HepG2 (cell line): ENCODE measurements around the gene ATRN. TPM values are rescaled to one million over a fixed set of nuclear protein-coding genes. Genes with fewer than 3 reads are reported as not detected.

Experiments used
- ATAC-seq: fragments of 200-7000 bp; cut with Tn5 transposase; 3 replicates; pipeline ENCODE4 v1.9.1; 2020; ENCODE audit warnings: mild to moderate bottlenecking, moderate library complexity
- BruUV-seq: library from RNA; stranded (reverse); fragments of 400-500 nt; replicated peaks from 2 replicates; lab custom pipeline; 2021; lab: Mats Ljungman, UMichigan
- CTCF ChIA-PET: fragments of 300-600 bp; formaldehyde crosslinking; extraction: SDS; loops from one replicate; lab custom pipeline; 2021; ENCODE audit warnings: low total read pairs, inconsistent platforms, low intra/inter-chr PET ratio; lab: Yijun Ruan, JAX
- POLR2A ChIA-PET: fragments of 350-600 bp; sonication (Branson Sonifier 250); formaldehyde crosslinking; loops from one replicate; lab custom pipeline; 2020; ENCODE audit warnings: antibody characterized with exemption, inconsistent platforms; lab: Yijun Ruan, JAX
- DNase-seq: peaks from one replicate; pipeline ENCODE4 v3.0.0-alpha.2; 2015; ENCODE audit warnings: low spot score
- FAIRE-seq: peaks from 3 replicates; lab custom pipeline; 2011; peaks lifted over from hg19 to GRCh38; lab: Jason Lieb, UNC
- H2AFZ ChIP-seq: one replicate; pipeline ENCODE4 v1.6.1; 2011; ENCODE audit warnings: low read length, inconsistent platforms
- H3K27ac ChIP-seq: fragments of 300-600 bp; 3 replicates; pipeline ENCODE4 v1.8.0; 2011; ENCODE audit warnings: mixed run types, mild to moderate bottlenecking, mixed read lengths, low read length, inconsistent platforms; ENCODE audit not compliant: insufficient read depth; ENCODE audit errors: extremely low read length
- H3K27me3 ChIP-seq, 2 experiments: fragments of 200-600 bp in 1 of 2; 2 replicates in 1 of 2; 3 replicates in 1 of 2; pipeline versions ENCODE4 v1.6.0 to v1.8.0; 2011; ENCODE audit warnings: low read length in 2 of 2, mild to moderate bottlenecking in 2 of 2, moderate library complexity in 2 of 2, inconsistent platforms in 1 of 2; ENCODE audit not compliant: insufficient read depth in 2 of 2, control insufficient read depth in 1 of 2
- H3K36me3 ChIP-seq, 2 experiments: fragments of 200-600 bp in 1 of 2; replicated peaks in 1 of 2; 2 replicates in 1 of 2; 3 replicates in 1 of 2; pipeline versions ENCODE4 v1.5.1 to v1.8.0; 2011; ENCODE audit warnings: low read length in 2 of 2, inconsistent platforms in 1 of 2; ENCODE audit not compliant: insufficient read depth in 2 of 2, control insufficient read depth in 1 of 2
- H3K4me1 ChIP-seq: 2 replicates; pipeline ENCODE4 v1.5.1; 2012; ENCODE audit warnings: low read length, inconsistent platforms; ENCODE audit not compliant: insufficient read depth
- H3K4me2 ChIP-seq: 2 replicates; pipeline ENCODE4 v1.6.0; 2011; ENCODE audit warnings: low read depth, low read length, inconsistent platforms
- H3K4me3 ChIP-seq, 3 experiments: fragments of 200-600 bp in 1 of 3; sonication (generic), shearing (Covaris generic) in 1 of 3; replicated peaks in 1 of 3; 2 replicates each; pipeline ENCODE4 v1.5.1; 2011 to 2016; ENCODE audit warnings: low read length in 3 of 3, inconsistent platforms in 2 of 3, low read depth in 2 of 3, mild to moderate bottlenecking in 2 of 3, control low read depth in 1 of 3, mixed read lengths in 1 of 3; ENCODE audit not compliant: insufficient read depth in 1 of 3
- H3K79me2 ChIP-seq: one replicate; pipeline ENCODE4 v1.6.1; 2011; ENCODE audit warnings: low read length, inconsistent platforms; ENCODE audit not compliant: insufficient read depth
- H3K9ac ChIP-seq: 2 replicates; pipeline ENCODE4 v1.6.0; 2011; ENCODE audit warnings: mild to moderate bottlenecking, low read depth, low read length, inconsistent platforms; ENCODE audit not compliant: insufficient read depth
- H3K9me3 ChIP-seq: 2 replicates; pipeline ENCODE4 v1.5.1; 2012; ENCODE audit warnings: mild to moderate bottlenecking, low read length
- H4K20me1 ChIP-seq: 2 replicates; pipeline ENCODE4 v1.6.0; 2011; ENCODE audit warnings: inconsistent platforms, mild to moderate bottlenecking, low read length, moderate library complexity; ENCODE audit not compliant: insufficient read depth
- BCL6 ChIP-seq: IDR thresholded peaks from 2 replicates; pipeline ENCODE4 v1.6.1; 2016; ENCODE audit warnings: missing genetic modification reagents, missing compliant biosample characterization
- KLF11 ChIP-seq: IDR thresholded peaks from 2 replicates; pipeline ENCODE4 v1.6.1; 2016; ENCODE audit warnings: missing compliant biosample characterization
- RFX3 ChIP-seq: IDR thresholded peaks from 2 replicates; pipeline ENCODE4 v1.6.1; 2016; ENCODE audit warnings: missing biosample characterization, missing genetic modification reagents
- ZNF282 ChIP-seq: fragments of 450-650 bp; IDR thresholded peaks from 2 replicates; pipeline ENCODE4 v1.6.1; 2018; ENCODE audit not compliant: partially characterized antibody
- WGBS: methylation state at CpG from one replicate; pipeline ENCODE4 v1.1.6; 2017; ENCODE audit warnings: low lambda C conversion rate; 5-methylcytosine and 5-hydroxymethylcytosine counted together
- in situ Hi-C: cut with HindIII; loops from 2 replicates; pipeline ENCODE4 v1.10.0; 2017; ENCODE audit warnings: low pct_unique_long_range_greater_than_20kb; ENCODE audit not compliant: extremely low pct_ligation_motif_present
- intact Hi-C: fragments of 100-400 bp; cut with micrococcal nuclease; formaldehyde crosslinking; loops from one replicate; pipeline ENCODE4 v1.10.0; 2022; ENCODE audit not compliant: unreplicated experiment
- polyA plus RNA-seq, 8 experiments: library from polyadenylated mRNA; depleted of rRNA in 3 of 8; stranded (reverse) in 7 of 8; unstranded in 1 of 8; fragments of >200 nt; fragmentation: Illumina TruSeq in 4 of 8; extraction: Trizol in 4 of 8; gene quantifications; 2 replicates each; pipeline versions ENCODE4 v1.2.1 to v1.2.3, GENCODE V29; 2011 to 2016; ENCODE audit warnings: low read depth in 4 of 8, missing spikeins in 1 of 8, mixed read lengths in 1 of 8; ENCODE audit not compliant: insufficient read depth in 1 of 8
- total RNA-seq, 5 experiments: library from RNA; depleted of rRNA; stranded (reverse); fragments of >200 nt; fragmentation: Illumina TruSeq; extraction: Trizol; gene quantifications; 2 replicates each; pipeline ENCODE4 v1.2.3, GENCODE V29; 2016; ENCODE audit warnings: low read depth in 1 of 5
- TF ChIP-seq, protein P1 (sequence below): IDR thresholded peaks from 2 replicates; pipeline ENCODE4 v1.6.1; 2016; ENCODE audit warnings: missing biosample characterization, missing genetic modification reagents, low read depth
- TF ChIP-seq, protein P2 (sequence below): sonication (generic); formaldehyde crosslinking; IDR thresholded peaks from 2 replicates; pipeline ENCODE4 v1.5.0; 2020; ENCODE audit warnings: mild to moderate bottlenecking, missing genetic modification reagents
- TF ChIP-seq, protein P3 (sequence below): sonication (generic); formaldehyde crosslinking; IDR thresholded peaks from 2 replicates; pipeline ENCODE4 v1.4.0; 2020; ENCODE audit warnings: mild to moderate bottlenecking, missing genetic modification reagents, borderline replicate concordance
- TF ChIP-seq, protein P4 (sequence below): sonication (generic); formaldehyde crosslinking; IDR thresholded peaks from 2 replicates; pipeline ENCODE4 v1.4.0; 2020; ENCODE audit warnings: missing genetic modification reagents

ATRN gene
- total and polyA plus RNA-seq, 2 of the 13 experiments (the other 11 are each of a cell fraction or from before 2014, with no cell fraction given) = 44.2 to 81.1 TPM

DNA sequence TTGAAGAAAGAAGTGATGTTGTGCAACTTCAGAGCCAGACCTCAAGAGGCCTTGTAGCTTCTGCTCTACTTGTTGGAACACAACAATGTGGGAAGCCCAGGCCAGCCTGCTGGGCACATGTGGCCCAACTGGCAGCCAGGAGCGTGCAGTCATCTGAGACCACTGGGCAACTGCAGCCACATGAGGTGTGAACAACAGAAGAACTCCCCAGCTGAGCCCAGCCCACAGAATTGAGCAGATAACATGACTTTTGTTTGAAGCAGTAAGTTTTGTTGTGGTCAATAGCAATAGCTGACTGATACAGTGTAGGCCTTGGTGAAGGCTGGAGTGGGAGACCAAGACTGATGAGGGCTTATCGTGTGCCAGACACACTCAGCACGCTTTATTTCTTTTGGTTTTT is 219.6 kb downstream of the ATRN start (continued):
- TF ChIP-seq, protein P1, sequence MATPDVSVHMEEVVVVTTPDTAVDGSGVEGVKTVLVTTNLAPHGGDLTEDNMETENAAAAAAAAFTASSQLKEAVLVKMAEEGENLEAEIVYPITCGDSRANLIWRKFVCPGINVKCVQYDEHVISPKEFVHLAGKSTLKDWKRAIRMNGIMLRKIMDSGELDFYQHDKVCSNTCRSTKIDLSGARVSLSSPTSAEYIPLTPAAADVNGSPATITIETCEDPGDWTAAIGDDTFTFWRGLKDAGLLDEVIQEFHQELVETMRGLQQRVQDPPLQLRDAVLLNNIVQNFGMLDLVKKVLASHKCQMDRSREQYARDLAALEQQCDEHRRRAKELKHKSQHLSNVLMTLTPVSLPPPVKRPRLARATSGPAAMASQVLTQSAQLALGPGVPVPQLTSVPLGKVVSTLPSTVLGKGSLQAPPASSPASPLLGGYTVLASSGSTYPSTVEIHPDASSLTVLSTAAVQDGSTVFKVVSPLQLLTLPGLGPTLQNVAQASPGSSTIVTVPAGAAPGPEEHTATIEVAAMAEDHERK = no peak
- no peak for TF ChIP-seq RFX3 (CRISPR knock-in tag)

DNA sequence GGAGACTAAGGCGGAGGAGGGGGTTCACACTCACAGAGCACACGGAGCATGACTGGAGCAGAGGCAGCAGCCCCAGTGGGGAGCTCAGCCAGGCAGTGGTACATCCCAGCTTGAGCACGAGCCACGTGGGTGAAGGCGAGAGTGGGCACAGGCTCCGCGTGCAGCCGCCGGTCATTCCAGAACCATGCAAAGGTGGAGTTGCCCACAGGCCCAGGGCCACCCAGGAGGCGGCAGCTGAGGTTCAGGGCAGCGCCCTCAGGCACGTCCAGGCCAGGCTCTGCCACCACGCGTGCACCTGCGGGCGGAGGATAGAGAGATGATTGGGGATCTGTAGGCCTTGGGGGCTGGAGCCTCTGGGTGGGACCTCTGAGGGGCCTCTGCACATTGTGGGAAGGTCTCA is 220.5 kb downstream of the ATRN start:
- intact Hi-C loops = no loop called here
- no peak overlapping the region for H3K4me2 ChIP-seq
- no peak overlapping the region for H3K9ac ChIP-seq
- H3K79me2 ChIP-seq = no peaks in the 10 kb centered on the region
- CTCF ChIA-PET = no interaction called here
- no peak overlapping the region for H3K4me3 ChIP-seq
- no peak overlapping the region for H2AFZ ChIP-seq
- no peaks in the 10 kb centered on the region for H3K36me3 ChIP-seq
- POLR2A ChIA-PET = no interaction called here
- peaks cover 9% of the 10 kb centered on the region; the same call in 1 of the 2 replicates for H3K4me1 ChIP-seq
- ATAC-seq = no peak
- TF ChIP-seq BCL6 (CRISPR knock-in tag) = no peak
- TF ChIP-seq, protein P2, sequence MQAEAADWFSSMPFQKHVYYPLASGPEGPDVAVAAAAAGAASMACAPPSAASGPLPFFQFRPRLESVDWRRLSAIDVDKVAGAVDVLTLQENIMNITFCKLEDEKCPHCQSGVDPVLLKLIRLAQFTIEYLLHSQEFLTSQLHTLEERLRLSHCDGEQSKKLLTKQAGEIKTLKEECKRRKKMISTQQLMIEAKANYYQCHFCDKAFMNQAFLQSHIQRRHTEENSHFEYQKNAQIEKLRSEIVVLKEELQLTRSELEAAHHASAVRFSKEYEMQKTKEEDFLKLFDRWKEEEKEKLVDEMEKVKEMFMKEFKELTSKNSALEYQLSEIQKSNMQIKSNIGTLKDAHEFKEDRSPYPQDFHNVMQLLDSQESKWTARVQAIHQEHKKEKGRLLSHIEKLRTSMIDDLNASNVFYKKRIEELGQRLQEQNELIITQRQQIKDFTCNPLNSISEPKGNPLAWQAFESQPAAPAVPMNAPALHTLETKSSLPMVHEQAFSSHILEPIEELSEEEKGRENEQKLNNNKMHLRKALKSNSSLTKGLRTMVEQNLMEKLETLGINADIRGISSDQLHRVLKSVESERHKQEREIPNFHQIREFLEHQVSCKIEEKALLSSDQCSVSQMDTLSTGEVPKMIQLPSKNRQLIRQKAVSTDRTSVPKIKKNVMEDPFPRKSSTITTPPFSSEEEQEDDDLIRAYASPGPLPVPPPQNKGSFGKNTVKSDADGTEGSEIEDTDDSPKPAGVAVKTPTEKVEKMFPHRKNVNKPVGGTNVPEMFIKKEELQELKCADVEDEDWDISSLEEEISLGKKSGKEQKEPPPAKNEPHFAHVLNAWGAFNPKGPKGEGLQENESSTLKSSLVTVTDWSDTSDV (CRISPR knock-in tag) = no peak
- TF ChIP-seq, protein P3, sequence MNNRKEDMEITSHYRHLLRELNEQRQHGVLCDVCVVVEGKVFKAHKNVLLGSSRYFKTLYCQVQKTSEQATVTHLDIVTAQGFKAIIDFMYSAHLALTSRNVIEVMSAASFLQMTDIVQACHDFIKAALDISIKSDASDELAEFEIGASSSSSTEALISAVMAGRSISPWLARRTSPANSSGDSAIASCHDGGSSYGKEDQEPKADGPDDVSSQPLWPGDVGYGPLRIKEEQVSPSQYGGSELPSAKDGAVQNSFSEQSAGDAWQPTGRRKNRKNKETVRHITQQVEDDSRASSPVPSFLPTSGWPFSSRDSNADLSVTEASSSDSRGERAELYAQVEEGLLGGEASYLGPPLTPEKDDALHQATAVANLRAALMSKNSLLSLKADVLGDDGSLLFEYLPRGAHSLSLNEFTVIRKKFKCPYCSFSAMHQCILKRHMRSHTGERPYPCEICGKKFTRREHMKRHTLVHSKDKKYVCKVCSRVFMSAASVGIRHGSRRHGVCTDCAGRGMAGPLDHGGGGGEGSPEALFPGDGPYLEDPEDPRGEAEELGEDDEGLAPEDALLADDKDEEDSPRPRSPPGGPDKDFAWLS (CRISPR knock-in tag) = no peak
- TF ChIP-seq, protein P4, sequence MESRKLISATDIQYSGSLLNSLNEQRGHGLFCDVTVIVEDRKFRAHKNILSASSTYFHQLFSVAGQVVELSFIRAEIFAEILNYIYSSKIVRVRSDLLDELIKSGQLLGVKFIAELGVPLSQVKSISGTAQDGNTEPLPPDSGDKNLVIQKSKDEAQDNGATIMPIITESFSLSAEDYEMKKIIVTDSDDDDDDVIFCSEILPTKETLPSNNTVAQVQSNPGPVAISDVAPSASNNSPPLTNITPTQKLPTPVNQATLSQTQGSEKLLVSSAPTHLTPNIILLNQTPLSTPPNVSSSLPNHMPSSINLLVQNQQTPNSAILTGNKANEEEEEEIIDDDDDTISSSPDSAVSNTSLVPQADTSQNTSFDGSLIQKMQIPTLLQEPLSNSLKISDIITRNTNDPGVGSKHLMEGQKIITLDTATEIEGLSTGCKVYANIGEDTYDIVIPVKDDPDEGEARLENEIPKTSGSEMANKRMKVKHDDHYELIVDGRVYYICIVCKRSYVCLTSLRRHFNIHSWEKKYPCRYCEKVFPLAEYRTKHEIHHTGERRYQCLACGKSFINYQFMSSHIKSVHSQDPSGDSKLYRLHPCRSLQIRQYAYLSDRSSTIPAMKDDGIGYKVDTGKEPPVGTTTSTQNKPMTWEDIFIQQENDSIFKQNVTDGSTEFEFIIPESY (CRISPR knock-in tag) = no peak
- TF ChIP-seq KLF11 (CRISPR knock-in tag) = no peak
- no peak for TF ChIP-seq ZNF282
- 42% methylated on average over 4 of the region's 16 CpGs for WGBS
- in situ Hi-C loops = no loop called here
- no TSS peak for BruUV-seq
- H3K9me3 ChIP-seq = peaks cover 2% of the 10 kb centered on the region; the same call in 1 of the 2 replicates
- no peak overlapping the region for H3K27ac ChIP-seq
- no peak for FAIRE-seq
- DNase-seq = no peak
- peaks cover 20 to 71% of the 10 kb centered on the region in 2 experiments; a peak in 4 of 5 replicates for H3K27me3 ChIP-seq
- H4K20me1 ChIP-seq = no peaks in the 10 kb centered on the region; the same call in 1 of the 2 replicates
